GM23338 (cell line): ENCODE data around the gene DERA. TPM values are rescaled to one million over a fixed set of nuclear protein-coding genes. Genes with fewer than 3 reads are reported as not detected.

Source experiments
- ATAC-seq: fragments of 200-7000 bp; cut with Tn5 transposase; 3 replicates; pipeline ENCODE4 v1.9.1; 2020
- DNase-seq: peaks from one replicate; pipeline ENCODE4 v3.0.0-alpha.2; 2015; ENCODE audit warnings: low spot score
- H2AFZ ChIP-seq: fragments of 200-600 bp; sonication (generic); 2 replicates; pipeline ENCODE4 v1.8.0; 2016; ENCODE audit warnings: antibody characterized with exemption, mild to moderate bottlenecking, moderate library complexity
- H3F3A ChIP-seq: fragments of 200-600 bp; sonication (generic); replicated peaks from 2 replicates; pipeline ENCODE4 v1.8.0; 2017; ENCODE audit warnings: antibody characterized with exemption, mixed run types, low read depth
- H3K27ac ChIP-seq: fragments of 200-600 bp; sonication (generic); 2 replicates; pipeline ENCODE4 v1.6.1; 2016; ENCODE audit warnings: low read depth
- H3K27me3 ChIP-seq: fragments of 200-600 bp; sonication (generic); 2 replicates; pipeline ENCODE4 v1.8.0; 2016; ENCODE audit warnings: mild to moderate bottlenecking, mixed run types, moderate library complexity; ENCODE audit not compliant: insufficient read depth
- H3K36me3 ChIP-seq: fragments of 200-600 bp; sonication (generic); 2 replicates; pipeline ENCODE4 v1.8.0; 2016; ENCODE audit warnings: mild to moderate bottlenecking; ENCODE audit not compliant: insufficient read depth
- H3K4me1 ChIP-seq: fragments of 200-600 bp; sonication (generic); 2 replicates; pipeline ENCODE4 v1.8.0; 2016; ENCODE audit warnings: mild to moderate bottlenecking, moderate library complexity; ENCODE audit not compliant: insufficient read depth
- H3K4me2 ChIP-seq: fragments of 200-600 bp; sonication (generic); 2 replicates; pipeline ENCODE4 v1.7.1; 2017; ENCODE audit warnings: mixed run types
- H3K4me3 ChIP-seq: fragments of 200-600 bp; sonication (generic); 2 replicates; pipeline ENCODE4 v1.6.1; 2016; ENCODE audit warnings: mixed run types
- H3K79me2 ChIP-seq: fragments of 200-600 bp; sonication (generic); replicated peaks from 2 replicates; pipeline ENCODE4 v1.8.0; 2017; ENCODE audit warnings: mild to moderate bottlenecking; ENCODE audit not compliant: insufficient read depth
- H3K9me2 ChIP-seq: fragments of 200-600 bp; sonication (generic); 2 replicates; pipeline ENCODE4 v1.8.0; 2017; ENCODE audit not compliant: insufficient read depth
- H4K20me1 ChIP-seq: fragments of 200-600 bp; sonication (generic); replicated peaks from 2 replicates; pipeline ENCODE4 v1.8.0; 2017; ENCODE audit warnings: mild to moderate bottlenecking; ENCODE audit not compliant: insufficient read depth
- H3K27ac Mint-ChIP-seq: 2 replicates; pipeline ENCODE4 v1.8.0; 2020; ENCODE audit warnings: inconsistent platforms, mild to moderate bottlenecking, moderate library complexity, mixed read lengths
- H3K27me3 Mint-ChIP-seq: 3 replicates; pipeline ENCODE4 v1.8.0; 2022; ENCODE audit warnings: low read depth, mild to moderate bottlenecking, moderate library complexity, mixed read lengths, inconsistent platforms; ENCODE audit not compliant: insufficient read depth, poor library complexity
- H3K36me3 Mint-ChIP-seq: 3 replicates; pipeline ENCODE4 v1.8.0; 2021; ENCODE audit warnings: low read depth, mild to moderate bottlenecking, inconsistent platforms, moderate library complexity, mixed read lengths
- H3K4me1 Mint-ChIP-seq: 3 replicates; pipeline ENCODE4 v1.8.0; 2020; ENCODE audit warnings: mild to moderate bottlenecking, inconsistent platforms, mixed read lengths
- H3K4me3 Mint-ChIP-seq: 3 replicates; pipeline ENCODE4 v1.8.0; 2021; ENCODE audit warnings: moderate library complexity, mild to moderate bottlenecking, inconsistent platforms, mixed read lengths
- H3K9me3 Mint-ChIP-seq: 3 replicates; pipeline ENCODE4 v1.8.0; 2020; ENCODE audit warnings: moderate library complexity, mild to moderate bottlenecking, inconsistent platforms, mixed read lengths
- CTCF ChIP-seq, 2 experiments: fragments of 200-600 bp in 1 of 2; sonication (generic) in 1 of 2; conservative IDR thresholded peaks; 2 replicates each; pipeline versions ENCODE4 v1.5.1 to v1.6.1; 2016 to 2017; ENCODE audit warnings: antibody characterized with exemption in 2 of 2, low read depth in 2 of 2, mild to moderate bottlenecking in 2 of 2, moderate library complexity in 1 of 2
- ETS1 ChIP-seq: IDR thresholded peaks from 2 replicates; pipeline ENCODE4 v1.6.1; 2016; ENCODE audit warnings: antibody characterized with exemption
- EZH2phosphoT487 ChIP-seq: fragments of 200-600 bp; sonication (generic); IDR thresholded peaks from one replicate; pipeline ENCODE4 v1.8.1; 2018; ENCODE audit warnings: antibody characterized with exemption; ENCODE audit not compliant: unreplicated experiment
- NANOG ChIP-seq: IDR thresholded peaks from 2 replicates; pipeline ENCODE4 v1.6.1; 2016; ENCODE audit warnings: antibody characterized with exemption, borderline replicate concordance
- STAT1 ChIP-seq: IDR thresholded peaks from one replicate; pipeline ENCODE4 v1.6.1; 2016; ENCODE audit warnings: antibody characterized with exemption; ENCODE audit not compliant: unreplicated experiment
- ZNF114 ChIP-seq: fragments of 250-450 bp; sonication (Bioruptor Pico); IDR thresholded peaks from 2 replicates; pipeline ENCODE4 v1.5.0; 2020; ENCODE audit warnings: mild to moderate bottlenecking, moderate library complexity
- ZNF331 ChIP-seq: fragments of 250-450 bp; sonication (Bioruptor Pico); IDR thresholded peaks from 2 replicates; pipeline ENCODE4 v1.5.0; 2020; ENCODE audit warnings: low read depth, mild to moderate bottlenecking, moderate library complexity
- ZNF462 ChIP-seq: fragments of 250-450 bp; sonication (Bioruptor Pico); IDR thresholded peaks from 2 replicates; pipeline ENCODE4 v1.5.0; 2020; ENCODE audit warnings: mild to moderate bottlenecking, moderate library complexity
- polyA plus RNA-seq: library from polyadenylated mRNA; unstranded; fragments of >200 nt; fragmentation: Nextera tagmentation; extraction: Ambion mirVana; gene quantifications from 2 replicates; pipeline ENCODE4 v1.2.1, GENCODE V29; 2016
- total RNA-seq: library from RNA; depleted of rRNA; stranded (reverse); fragments of >200 nt; shearing (Covaris generic); gene quantifications from 2 replicates; pipeline ENCODE4 v1.2.3, GENCODE V29; 2014

Gene DERA
- total and polyA plus RNA-seq, 2 experiments from 2014 or later, result 20.4 to 27.3 TPM

GRCh38 chr12:16020031-16020430, 108.9 kb downstream of the DERA start:
- Mint-ChIP-seq H3K4me3 (no peak overlapping the region), H3K9me3 (peaks cover 43% of the 10 kb centered on the region), H3K27ac (no peak overlapping the region), H3K36me3 (peaks cover 56% of the 10 kb centered on the region), H3K27me3 (no peaks in the 10 kb centered on the region), H3K4me1 (no peaks in the 10 kb centered on the region)
- Histone ChIP-seq H2AFZ (no peak overlapping the region), H4K20me1 (no peaks in the 10 kb centered on the region), H3K4me3 (no peak overlapping the region), H3F3A (no peaks in the 10 kb centered on the region), H3K9me2 (no peaks in the 10 kb centered on the region), H3K4me2 (no peak overlapping the region), H3K36me3 (peaks cover 6% of the 10 kb centered on the region; the same call in 1 of the 2 replicates), H3K27me3 (no peaks in the 10 kb centered on the region), H3K27ac (no peak overlapping the region), H3K79me2 (no peaks in the 10 kb centered on the region), H3K4me1 (no peaks in the 10 kb centered on the region)
- DNase-seq (no peak), ATAC-seq (no peak)
- TF ChIP-seq STAT1 (no peak), ZNF331 (CRISPR knock-in tag) (no peak)

- Histone ChIP-seq H3K4me3 (no peak overlapping the region), H2AFZ (no peak overlapping the region), H3K27me3 (no peaks in the 10 kb centered on the region), H4K20me1 (no peaks in the 10 kb centered on the region), H3K4me1 (no peaks in the 10 kb centered on the region), H3K9me2 (no peaks in the 10 kb centered on the region), H3K4me2 (no peak overlapping the region), H3K36me3 (no peaks in the 10 kb centered on the region), H3K27ac (no peak overlapping the region), H3K79me2 (no peaks in the 10 kb centered on the region), H3F3A (no peaks in the 10 kb centered on the region)
- Mint-ChIP-seq H3K4me1 (no peaks in the 10 kb centered on the region), H3K27ac (no peak overlapping the region), H3K36me3 (peaks cover 46% of the 10 kb centered on the region), H3K27me3 (peaks cover 2% of the 10 kb centered on the region), H3K9me3 (peaks cover 38% of the 10 kb centered on the region), H3K4me3 (no peak overlapping the region)
- ATAC-seq (no peak), DNase-seq (no peak)
- no peak for TF ChIP-seq STAT1
- no peak for TF ChIP-seq ETS1
- no peak for TF ChIP-seq NANOG
- no peak for TF ChIP-seq EZH2phosphoT487
Measured at GRCh38 chr12:16021026-16021425, 109.9 kb downstream of the DERA start.

- H3K4me2 ChIP-seq, result no peak overlapping the region
- H2AFZ ChIP-seq, result no peak overlapping the region
- H4K20me1 ChIP-seq, result no peaks in the 10 kb centered on the region
- H3K36me3 Mint-ChIP-seq, result peaks cover 42% of the 10 kb centered on the region
- no peaks in the 10 kb centered on the region for H3F3A ChIP-seq
- no peaks in the 10 kb centered on the region for H3K79me2 ChIP-seq
- H3K27ac Mint-ChIP-seq, result no peak overlapping the region
- H3K27me3 Mint-ChIP-seq, result peaks cover 2% of the 10 kb centered on the region
- no peak for DNase-seq
- no peaks in the 10 kb centered on the region for H3K4me1 Mint-ChIP-seq
- H3K9me3 Mint-ChIP-seq, result peaks cover 38% of the 10 kb centered on the region
- no peaks in the 10 kb centered on the region for H3K9me2 ChIP-seq
- no peak overlapping the region for H3K27ac ChIP-seq
- no peak overlapping the region for H3K4me3 ChIP-seq
- no peak overlapping the region for H3K4me3 Mint-ChIP-seq
- H3K4me1 ChIP-seq, result no peaks in the 10 kb centered on the region
- H3K36me3 ChIP-seq, result no peaks in the 10 kb centered on the region
- H3K27me3 ChIP-seq, result no peaks in the 10 kb centered on the region
- no peak for ATAC-seq
- TF ChIP-seq STAT1, result no peak
- TF ChIP-seq EZH2phosphoT487, result no peak
- no peak for TF ChIP-seq CTCF (conservative IDR thresholded peaks at IDR 0.05; ENCODE audit: low read depth in 2 of 2)
- TF ChIP-seq ZNF331 (CRISPR knock-in tag), result no peak
- TF ChIP-seq ZNF462 (CRISPR knock-in tag), result no peak
- TF ChIP-seq ZNF114, result no peak
Measured at GRCh38 chr12:16021676-16022075, 110.5 kb downstream of the DERA start.
